WTC11 (cell line): ENCODE measurements around the gene EPHX1.

Experiments
- MAX ChIP-seq: sonication (generic); formaldehyde crosslinking; IDR thresholded peaks from 2 replicates; pipeline ENCODE4 v1.8.0; 2022; ENCODE audit warnings: mild to moderate bottlenecking, missing genetic modification reagents
- NR3C1 ChIP-seq: sonication (generic); formaldehyde crosslinking; conservative IDR thresholded peaks from 2 replicates; pipeline ENCODE4 v1.8.1; 2023; ENCODE audit warnings: low read depth, mild to moderate bottlenecking, missing genetic modification reagents
- TP53 ChIP-seq: sonication (generic); formaldehyde crosslinking; IDR thresholded peaks from 2 replicates; pipeline ENCODE4 v1.8.1; 2023; ENCODE audit warnings: mild to moderate bottlenecking, missing genetic modification reagents
- ZNF138 ChIP-seq: sonication (generic); formaldehyde crosslinking; conservative IDR thresholded peaks from 2 replicates; pipeline ENCODE4 v1.8.1; 2022; ENCODE audit warnings: mild to moderate bottlenecking, moderate library complexity, missing genetic modification reagents
- ZNF219 ChIP-seq: sonication (generic); formaldehyde crosslinking; IDR thresholded peaks from 2 replicates; pipeline ENCODE4 v1.8.0; 2023; ENCODE audit warnings: missing genetic modification reagents, mild to moderate bottlenecking, borderline replicate concordance
- ZSCAN18 ChIP-seq: fragments of 250-450 bp; sonication (Bioruptor Pico); IDR thresholded peaks from 2 replicates; pipeline ENCODE4 v2.1.2; 2022; ENCODE audit warnings: mild to moderate bottlenecking, moderate library complexity
- TF ChIP-seq, protein P1 (sequence below): sonication (generic); formaldehyde crosslinking; conservative IDR thresholded peaks from 2 replicates; pipeline ENCODE4 v1.8.1; 2022; ENCODE audit warnings: mild to moderate bottlenecking, missing genetic modification reagents
- TF ChIP-seq, protein P2 (sequence below): fragments of 200-600 bp; IDR thresholded peaks from 2 replicates; pipeline ENCODE4 v1.8.0; 2022; ENCODE audit warnings: antibody characterized with exemption
- TF ChIP-seq, protein P3 (sequence below): sonication (generic); formaldehyde crosslinking; IDR thresholded peaks from 2 replicates; pipeline ENCODE4 v1.8.0; 2023; ENCODE audit warnings: missing genetic modification reagents

DNA sequence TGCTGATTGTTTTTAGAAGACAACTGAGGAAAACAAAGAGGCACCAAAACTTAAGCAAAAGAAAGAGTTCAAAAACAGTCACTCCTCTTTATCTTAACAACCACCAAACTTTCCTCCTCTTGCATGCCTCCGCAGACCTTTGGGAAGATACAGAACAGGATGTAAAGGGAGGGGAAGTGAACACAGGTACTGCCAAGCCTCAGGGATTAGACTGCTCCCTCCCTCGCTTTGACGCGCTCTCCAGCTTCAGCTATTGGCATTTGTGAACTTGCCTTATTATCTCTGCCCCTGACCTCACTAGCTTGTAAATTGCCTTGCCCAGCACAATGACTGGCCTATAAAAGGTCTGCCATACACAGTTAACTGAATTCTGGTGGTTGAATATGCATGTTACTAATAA, 37.1 kb upstream of the EPHX1 start:
- no peak for TF ChIP-seq NR3C1 (CRISPR knock-in tag)
- no peak for TF ChIP-seq ZNF138 (CRISPR knock-in tag)
- no peak for TF ChIP-seq ZSCAN18
- TF ChIP-seq, protein P1, sequence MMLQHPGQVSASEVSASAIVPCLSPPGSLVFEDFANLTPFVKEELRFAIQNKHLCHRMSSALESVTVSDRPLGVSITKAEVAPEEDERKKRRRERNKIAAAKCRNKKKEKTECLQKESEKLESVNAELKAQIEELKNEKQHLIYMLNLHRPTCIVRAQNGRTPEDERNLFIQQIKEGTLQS (CRISPR knock-in tag): no peak
- no peak for TF ChIP-seq MAX (CRISPR knock-in tag)
- TF ChIP-seq, protein P2, sequence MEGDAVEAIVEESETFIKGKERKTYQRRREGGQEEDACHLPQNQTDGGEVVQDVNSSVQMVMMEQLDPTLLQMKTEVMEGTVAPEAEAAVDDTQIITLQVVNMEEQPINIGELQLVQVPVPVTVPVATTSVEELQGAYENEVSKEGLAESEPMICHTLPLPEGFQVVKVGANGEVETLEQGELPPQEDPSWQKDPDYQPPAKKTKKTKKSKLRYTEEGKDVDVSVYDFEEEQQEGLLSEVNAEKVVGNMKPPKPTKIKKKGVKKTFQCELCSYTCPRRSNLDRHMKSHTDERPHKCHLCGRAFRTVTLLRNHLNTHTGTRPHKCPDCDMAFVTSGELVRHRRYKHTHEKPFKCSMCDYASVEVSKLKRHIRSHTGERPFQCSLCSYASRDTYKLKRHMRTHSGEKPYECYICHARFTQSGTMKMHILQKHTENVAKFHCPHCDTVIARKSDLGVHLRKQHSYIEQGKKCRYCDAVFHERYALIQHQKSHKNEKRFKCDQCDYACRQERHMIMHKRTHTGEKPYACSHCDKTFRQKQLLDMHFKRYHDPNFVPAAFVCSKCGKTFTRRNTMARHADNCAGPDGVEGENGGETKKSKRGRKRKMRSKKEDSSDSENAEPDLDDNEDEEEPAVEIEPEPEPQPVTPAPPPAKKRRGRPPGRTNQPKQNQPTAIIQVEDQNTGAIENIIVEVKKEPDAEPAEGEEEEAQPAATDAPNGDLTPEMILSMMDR: no peak
- no peak for TF ChIP-seq ZNF219
- TF ChIP-seq, protein P3, sequence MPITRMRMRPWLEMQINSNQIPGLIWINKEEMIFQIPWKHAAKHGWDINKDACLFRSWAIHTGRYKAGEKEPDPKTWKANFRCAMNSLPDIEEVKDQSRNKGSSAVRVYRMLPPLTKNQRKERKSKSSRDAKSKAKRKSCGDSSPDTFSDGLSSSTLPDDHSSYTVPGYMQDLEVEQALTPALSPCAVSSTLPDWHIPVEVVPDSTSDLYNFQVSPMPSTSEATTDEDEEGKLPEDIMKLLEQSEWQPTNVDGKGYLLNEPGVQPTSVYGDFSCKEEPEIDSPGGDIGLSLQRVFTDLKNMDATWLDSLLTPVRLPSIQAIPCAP (CRISPR knock-in tag): no peak
- TF ChIP-seq TP53 (CRISPR knock-in tag): no peak
